Astrocyte (in vitro differentiated cells and primary cell): Measurements from ENCODE around the gene SUGCT. TPM values are rescaled to one million over a fixed set of nuclear protein-coding genes. Genes with fewer than 3 reads are reported as not detected.

ENCODE experiments used
- DNase-seq: peaks from one replicate; pipeline ENCODE4 v3.0.0-alpha.2; 2010; ENCODE audit warnings: low read depth
- FAIRE-seq: peaks from 2 replicates; lab custom pipeline; 2011; peaks lifted over from hg19 to GRCh38; lab: Jason Lieb, UNC
- H2AFZ ChIP-seq: 2 replicates; pipeline ENCODE4 v1.6.0; 2012; ENCODE audit warnings: low read depth, low read length, inconsistent platforms
- H3K27ac ChIP-seq: 2 replicates; pipeline ENCODE4 v1.5.1; 2011; ENCODE audit warnings: low read depth, low read length, inconsistent platforms
- H3K27me3 ChIP-seq: 2 replicates; pipeline ENCODE4 v1.6.0; 2011; ENCODE audit warnings: low read length, inconsistent platforms; ENCODE audit not compliant: insufficient read depth
- H3K36me3 ChIP-seq: 2 replicates; pipeline ENCODE4 v1.5.1; 2011; ENCODE audit warnings: low read length, inconsistent platforms; ENCODE audit not compliant: insufficient read depth
- H3K4me1 ChIP-seq: 2 replicates; pipeline ENCODE4 v1.5.1; 2011; ENCODE audit warnings: low read length, inconsistent platforms; ENCODE audit not compliant: insufficient read depth
- H3K4me2 ChIP-seq: 2 replicates; pipeline ENCODE4 v1.6.0; 2012; ENCODE audit warnings: low read length, inconsistent platforms
- H3K4me3 ChIP-seq: 2 replicates; pipeline ENCODE4 v1.5.1; 2011; ENCODE audit warnings: low read depth, mild to moderate bottlenecking, low read length, inconsistent platforms; ENCODE audit not compliant: insufficient read depth
- H3K79me2 ChIP-seq: 2 replicates; pipeline ENCODE4 v1.6.0; 2012; ENCODE audit warnings: mild to moderate bottlenecking, low read length, inconsistent platforms; ENCODE audit not compliant: insufficient read depth
- H3K9ac ChIP-seq: 2 replicates; pipeline ENCODE4 v1.6.0; 2012; ENCODE audit warnings: mild to moderate bottlenecking, low read length, inconsistent platforms
- H3K9me3 ChIP-seq: 2 replicates; pipeline ENCODE4 v1.5.1; 2012; ENCODE audit warnings: low read depth, mild to moderate bottlenecking, low read length, inconsistent platforms; ENCODE audit not compliant: insufficient read depth
- H4K20me1 ChIP-seq: 2 replicates; pipeline ENCODE4 v1.6.0; 2012; ENCODE audit warnings: low read length, inconsistent platforms; ENCODE audit not compliant: insufficient read depth
- H3K27ac Mint-ChIP-seq: one replicate; pipeline ENCODE4 v1.8.0; 2021; ENCODE audit warnings: mild to moderate bottlenecking, mixed read lengths; ENCODE audit not compliant: unreplicated experiment
- H3K27me3 Mint-ChIP-seq: one replicate; pipeline ENCODE4 v1.8.0; 2021; ENCODE audit warnings: low read depth, mixed read lengths; ENCODE audit not compliant: unreplicated experiment
- H3K36me3 Mint-ChIP-seq: one replicate; pipeline ENCODE4 v1.8.0; 2021; ENCODE audit warnings: low read depth, mixed read lengths; ENCODE audit not compliant: unreplicated experiment
- H3K4me1 Mint-ChIP-seq: one replicate; pipeline ENCODE4 v1.8.0; 2021; ENCODE audit warnings: low read depth, mixed read lengths; ENCODE audit not compliant: unreplicated experiment
- H3K4me3 Mint-ChIP-seq: one replicate; pipeline ENCODE4 v1.8.0; 2021; ENCODE audit warnings: mild to moderate bottlenecking, moderate library complexity, mixed read lengths; ENCODE audit not compliant: unreplicated experiment
- H3K9me3 Mint-ChIP-seq: one replicate; pipeline ENCODE4 v1.8.0; 2021; ENCODE audit warnings: mild to moderate bottlenecking, mixed read lengths; ENCODE audit not compliant: unreplicated experiment
- CTCF ChIP-seq: IDR thresholded peaks from 2 replicates; pipeline ENCODE4 v1.5.1; 2011; ENCODE audit warnings: low read depth, mild to moderate bottlenecking, inconsistent platforms, low read length, moderate library complexity; ENCODE audit not compliant: insufficient read depth
- EZH2 ChIP-seq: IDR thresholded peaks from 2 replicates; pipeline ENCODE4 v1.6.1; 2012; ENCODE audit warnings: mild to moderate bottlenecking, low read length, inconsistent platforms; ENCODE audit not compliant: insufficient read depth
- total RNA-seq: library from RNA; stranded (reverse); gene quantifications from 2 replicates; pipeline ENCODE4 v1.2.1, GENCODE V29; 2021

The SUGCT gene
- total RNA-seq, 1 donor from 2014 or later, result 15.5 TPM

DNA sequence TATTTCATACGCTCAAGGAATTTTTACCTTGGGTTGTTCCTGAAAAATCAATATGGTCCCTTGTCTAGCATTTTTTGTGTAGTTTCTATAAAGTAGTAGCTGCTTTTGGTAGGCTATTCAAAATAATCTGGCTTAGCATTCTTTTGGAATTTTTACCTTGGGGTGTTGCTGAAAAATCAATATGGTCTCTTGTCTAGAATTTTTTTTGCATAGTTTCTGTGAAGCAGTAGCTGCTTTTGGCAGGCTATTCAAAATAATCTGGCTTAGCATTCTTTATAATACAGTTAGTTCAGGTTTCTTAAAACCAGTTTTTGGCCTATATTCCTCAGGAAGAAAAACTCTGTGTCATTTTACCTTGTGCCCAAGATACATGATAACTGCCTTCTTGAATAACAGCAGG lies 301.9 kb downstream of the SUGCT start:
- no peak for TF ChIP-seq EZH2
- no peak for TF ChIP-seq CTCF
- Histone ChIP-seq H3K9ac (peak overlapping the region; percentile 52), H3K79me2 (no peaks in the 10 kb centered on the region), H3K9me3 (peaks cover 3% of the 10 kb centered on the region), H3K4me2 (no peak overlapping the region), H4K20me1 (no peaks in the 10 kb centered on the region), H3K4me3 (no peak overlapping the region), H3K27me3 (no peaks in the 10 kb centered on the region), H3K27ac (peak overlapping the region; percentile 97), H3K36me3 (no peaks in the 10 kb centered on the region), H2AFZ (no peak overlapping the region), H3K4me1 (peaks cover 21% of the 10 kb centered on the region)
- Mint-ChIP-seq H3K4me3 (no peak overlapping the region), H3K27me3 (no peaks in the 10 kb centered on the region), H3K36me3 (peaks cover 4% of the 10 kb centered on the region), H3K4me1 (peaks cover 38% of the 10 kb centered on the region), H3K9me3 (peaks cover 21% of the 10 kb centered on the region), H3K27ac (peak overlapping the region; percentile 94)
- FAIRE-seq (no peak), DNase-seq (peak; percentile 45)

- FAIRE-seq, result peak; percentile 99
Measured at GRCh38 chr7:40437498-40437897, 302.7 kb downstream of the SUGCT start.

More at GRCh38 chr7:40437498-40437897, 302.7 kb downstream of the SUGCT start:
- peak overlapping the region; percentile 42 for H3K4me2 ChIP-seq
- H3K9me3 ChIP-seq, result peaks cover 4% of the 10 kb centered on the region
- H4K20me1 ChIP-seq, result no peaks in the 10 kb centered on the region
- H3K4me1 ChIP-seq, result peaks cover 21% of the 10 kb centered on the region
- peaks cover 17% of the 10 kb centered on the region for H3K9me3 Mint-ChIP-seq
- H3K36me3 ChIP-seq, result no peaks in the 10 kb centered on the region
- H3K4me3 Mint-ChIP-seq, result no peak overlapping the region
- peaks cover 4% of the 10 kb centered on the region for H3K36me3 Mint-ChIP-seq
- no peaks in the 10 kb centered on the region for H3K79me2 ChIP-seq
- H3K27me3 ChIP-seq, result no peaks in the 10 kb centered on the region
- TF ChIP-seq EZH2, result no peak
- TF ChIP-seq CTCF, result no peak
- H3K4me1 Mint-ChIP-seq, result peaks cover 43% of the 10 kb centered on the region
- no peaks in the 10 kb centered on the region for H3K27me3 Mint-ChIP-seq
- H3K27ac Mint-ChIP-seq, result peak overlapping the region; percentile 94
- DNase-seq, result peak; percentile 99
- H3K9ac ChIP-seq, result peak overlapping the region; percentile 72
- H3K4me3 ChIP-seq, result no peak overlapping the region
- peak overlapping the region; percentile 97 for H3K27ac ChIP-seq
- H2AFZ ChIP-seq, result no peak overlapping the region
